Measurements from ENCODE around the gene AKAP13.

Gene AKAP13

DNA sequence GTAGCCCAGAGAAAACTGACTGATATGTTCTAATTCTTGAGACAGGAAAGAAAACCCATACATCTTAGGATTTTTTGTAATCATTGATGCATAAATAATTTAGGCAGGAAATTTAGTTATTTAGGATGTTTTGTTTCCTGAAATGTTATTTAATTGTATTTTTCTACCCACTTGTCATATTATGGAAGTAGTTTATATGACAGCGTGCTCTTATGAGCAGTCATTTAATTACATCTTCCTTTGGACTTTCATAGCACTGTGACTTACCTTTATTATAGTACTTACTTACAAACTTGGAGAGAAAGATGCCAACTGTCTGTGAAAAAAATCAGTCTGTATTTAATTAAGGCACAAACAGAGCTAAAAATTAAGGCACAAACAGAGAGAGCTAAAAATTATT, 65.0 kb downstream of the AKAP13 start:
- FAIRE-seq, result no peak

GRCh38 chr15:85451099-85451700, 70.8 kb downstream of the AKAP13 start:
- no peak for FAIRE-seq

DNA sequence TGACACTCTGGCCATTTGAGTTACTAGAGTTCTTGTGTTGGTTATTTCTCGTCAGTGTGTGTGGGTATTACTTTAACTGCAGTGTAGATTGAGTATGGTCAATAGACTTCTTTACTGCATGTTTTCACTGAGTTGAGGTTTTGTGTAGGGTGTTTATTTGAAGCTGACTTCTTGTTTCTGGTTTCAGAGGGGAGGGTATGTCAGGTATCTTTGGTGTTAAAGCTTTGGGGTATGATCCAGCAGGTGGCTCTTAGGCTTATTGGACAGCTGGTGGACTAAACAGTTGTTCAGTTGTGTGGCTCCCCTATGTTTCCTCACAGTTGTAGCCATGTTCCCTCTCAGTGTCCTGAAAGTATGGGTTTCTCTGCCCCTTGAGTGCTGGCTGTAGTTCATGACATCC, 72.0 kb downstream of the AKAP13 start:
- FAIRE-seq, result no peak

GRCh38 chr15:85453144-85453872, 72.9 kb downstream of the AKAP13 start:
- no peak for FAIRE-seq

DNA sequence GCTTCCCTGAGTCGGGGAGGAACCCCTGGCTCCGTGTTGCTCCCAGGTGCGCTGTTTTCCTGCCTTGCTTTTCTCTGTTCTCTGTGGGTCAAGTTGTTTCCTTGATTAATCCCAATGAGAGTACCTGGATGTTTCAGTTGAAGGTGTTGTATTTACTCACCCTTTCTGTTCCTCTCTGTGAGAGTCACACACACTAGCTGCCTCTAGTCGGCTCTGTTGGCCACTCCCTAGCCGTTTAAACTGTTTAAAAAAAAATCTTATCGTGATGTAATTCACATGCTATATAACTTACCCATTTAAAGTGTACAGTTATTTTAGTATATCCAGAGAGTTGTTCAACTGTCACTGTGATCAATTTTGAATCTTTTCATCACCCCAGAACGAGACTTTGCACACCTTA, 74.0 kb downstream of the AKAP13 start:
- no peak for FAIRE-seq

DNA sequence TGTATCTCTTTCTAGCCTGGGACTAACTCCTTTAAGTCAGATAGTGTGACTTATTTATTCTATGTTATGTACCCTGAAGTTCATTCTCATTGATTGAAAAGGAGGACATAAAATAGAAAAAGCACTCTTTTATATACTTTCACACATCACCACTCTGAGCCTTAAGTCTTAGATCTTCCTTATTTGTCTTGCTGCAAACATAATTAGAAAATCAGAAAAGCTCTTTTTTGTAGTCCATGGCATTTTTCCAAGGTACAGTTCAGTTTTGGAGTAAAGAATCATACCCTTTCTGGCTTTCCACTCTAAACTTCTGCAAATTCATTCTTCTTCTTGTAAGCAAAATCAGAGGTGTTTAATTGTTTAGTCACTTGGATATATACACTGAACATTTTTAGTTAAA, 75.5 kb downstream of the AKAP13 start:
- no peak for FAIRE-seq

DNA sequence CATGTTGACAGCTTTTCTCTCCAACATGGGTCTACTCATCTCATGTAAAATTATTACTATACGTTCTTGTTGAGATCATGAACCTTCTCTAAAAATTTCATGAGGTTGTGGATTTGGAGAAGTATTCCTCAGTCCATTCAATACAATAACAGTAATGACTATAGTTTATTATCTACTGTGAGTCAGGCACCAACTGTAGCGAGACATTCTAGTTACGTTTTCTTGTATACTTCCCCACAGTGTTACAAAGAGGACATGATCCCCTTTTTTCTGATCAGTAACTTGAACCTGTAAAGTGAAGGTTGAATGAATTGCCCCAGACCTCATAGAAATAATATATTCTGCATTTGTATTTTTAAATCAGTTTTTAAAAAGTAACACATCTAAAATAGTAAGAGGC, 76.4 kb downstream of the AKAP13 start:
- no peak for FAIRE-seq

DNA sequence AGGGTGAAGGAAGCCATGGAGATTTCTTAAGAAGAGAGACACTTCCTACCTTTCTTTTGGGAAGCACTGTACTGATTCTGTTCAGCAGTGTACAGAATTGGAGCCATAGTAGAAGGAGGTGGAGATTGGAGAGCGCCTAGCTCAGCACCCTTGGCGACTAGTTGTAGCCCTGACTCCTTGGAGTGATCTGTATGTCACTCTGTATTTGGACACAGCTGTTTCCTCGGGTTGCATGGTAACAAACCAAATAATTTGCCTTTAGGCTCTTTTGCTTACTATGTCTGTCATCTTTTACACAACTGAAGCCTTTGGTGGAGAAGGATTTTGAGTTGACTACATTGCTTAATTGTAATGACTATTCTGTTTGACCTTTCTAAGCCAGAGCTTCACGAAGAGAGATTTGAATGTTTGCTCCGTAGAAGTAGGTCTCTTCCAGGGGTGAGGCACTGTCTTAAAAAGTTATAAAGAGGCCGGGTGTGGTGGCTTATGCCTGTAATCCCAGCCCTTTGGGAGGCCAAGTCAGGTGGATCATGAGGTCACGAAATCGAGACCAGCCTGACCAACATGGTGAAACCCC, 77.1 kb downstream of the AKAP13 start:
- no peak for FAIRE-seq

GRCh38 chr15:85458764-85459163, 78.4 kb downstream of the AKAP13 start:
- no peak for FAIRE-seq

DNA sequence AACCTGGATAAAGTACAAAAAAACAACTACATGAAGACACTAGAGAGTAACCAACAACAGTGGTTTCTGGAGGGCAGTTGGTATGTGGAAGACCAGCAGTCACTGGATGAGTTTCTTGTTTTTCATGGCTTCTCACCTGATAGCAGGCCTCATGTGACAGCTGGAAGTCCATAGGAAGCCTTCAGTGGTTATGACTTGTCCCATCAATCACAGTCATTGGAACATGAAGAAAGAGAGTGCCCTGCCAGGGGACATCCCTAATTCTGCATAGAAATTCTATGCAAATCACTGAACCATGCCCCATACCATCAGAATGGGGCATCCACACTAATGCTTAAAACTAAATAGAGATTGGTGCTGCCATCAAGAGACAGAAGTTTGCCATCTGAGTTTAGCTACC, 81.6 kb downstream of the AKAP13 start:
- no peak for FAIRE-seq

DNA sequence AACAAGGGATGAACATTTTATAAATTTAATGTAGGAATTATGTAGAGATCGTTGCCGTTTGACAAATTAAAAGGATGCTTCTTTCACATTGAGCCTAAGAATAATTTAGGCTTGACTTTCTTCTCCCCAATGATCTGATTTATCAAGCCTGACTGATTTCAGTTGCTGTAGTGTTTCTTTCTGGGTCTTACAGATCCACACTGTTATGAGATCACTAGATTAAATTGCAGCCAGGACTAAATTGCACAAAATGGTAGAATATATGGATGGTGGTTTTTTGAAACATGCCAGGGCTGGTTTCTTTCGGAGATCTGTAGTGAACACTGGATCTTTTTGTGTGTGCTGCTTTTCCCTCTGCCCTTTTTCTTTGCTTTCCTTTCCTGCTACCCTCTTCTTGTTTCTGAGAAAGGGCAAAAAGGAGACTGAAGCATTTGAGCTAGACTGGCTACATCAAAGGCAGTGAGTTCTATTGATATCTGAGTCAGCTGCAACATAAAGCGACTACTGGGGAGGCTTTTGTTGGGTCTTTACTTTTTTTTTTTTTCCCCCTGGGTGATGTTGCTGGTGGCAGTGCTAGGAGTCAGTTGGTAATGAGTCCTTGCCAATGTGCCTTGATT, 83.0 kb downstream of the AKAP13 start:
- no peak for FAIRE-seq

DNA sequence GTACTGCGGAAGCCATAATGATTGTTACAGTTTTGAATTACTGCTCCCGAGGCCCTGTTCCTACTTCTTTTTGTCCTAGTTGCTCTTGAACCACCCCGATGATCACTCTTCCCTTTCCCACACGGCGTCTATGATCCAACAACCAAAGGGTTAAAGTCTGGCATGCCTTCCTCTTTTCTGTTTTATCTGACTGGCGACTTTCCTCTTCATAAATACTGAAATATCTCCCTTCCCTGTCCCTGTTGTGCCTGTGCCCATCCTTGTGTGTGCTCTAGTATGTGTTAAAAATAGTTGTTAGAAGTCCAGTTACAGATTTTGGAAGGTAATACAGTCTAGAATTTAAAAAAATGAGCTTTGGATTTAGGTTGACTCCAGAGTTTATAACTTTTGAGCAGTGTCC, 83.6 kb downstream of the AKAP13 start:
- no peak for FAIRE-seq

DNA sequence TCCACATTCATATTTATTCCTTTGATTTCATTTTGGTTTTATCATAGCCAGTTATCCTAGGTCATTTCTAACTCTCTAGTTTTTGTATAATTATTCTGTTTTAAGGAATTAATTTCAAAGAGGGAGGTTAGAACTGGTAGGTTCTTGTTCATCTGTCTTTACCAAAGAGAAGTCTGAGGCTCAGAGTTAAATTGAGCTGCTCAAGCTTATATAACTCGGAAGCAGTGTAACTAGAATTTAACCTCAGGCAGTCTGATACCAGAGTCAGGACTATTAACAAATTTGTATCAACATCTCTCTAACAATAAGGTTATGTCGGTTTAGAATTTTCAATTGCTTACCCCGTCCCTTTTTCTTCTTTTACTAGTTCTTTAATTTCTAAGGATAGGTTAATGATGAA, 84.1 kb downstream of the AKAP13 start:
- FAIRE-seq, result no peak

- peak; percentile 73 for FAIRE-seq
These were observed 90.3 kb downstream of the AKAP13 start for GRCh38 chr15:85470563-85471271.

DNA sequence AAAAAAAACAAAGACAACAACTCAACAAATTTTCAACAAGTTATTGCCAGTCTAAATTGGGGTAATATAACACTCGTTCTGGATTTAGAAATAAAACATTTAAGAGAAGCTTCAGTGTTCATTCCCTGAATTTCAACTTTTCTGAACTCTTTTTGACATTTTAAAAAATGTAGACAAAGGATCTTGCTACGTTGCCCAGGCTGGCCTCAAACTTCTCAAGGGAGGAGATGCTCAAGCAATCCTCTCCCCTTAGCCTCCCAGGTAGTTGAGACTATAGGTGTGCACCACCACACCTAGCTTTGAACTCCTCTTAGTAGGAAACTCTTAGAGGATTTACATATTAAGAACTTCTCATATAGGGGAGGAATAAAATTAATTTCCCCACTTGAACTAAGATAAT, 91.9 kb downstream of the AKAP13 start:
- FAIRE-seq, result no peak

DNA sequence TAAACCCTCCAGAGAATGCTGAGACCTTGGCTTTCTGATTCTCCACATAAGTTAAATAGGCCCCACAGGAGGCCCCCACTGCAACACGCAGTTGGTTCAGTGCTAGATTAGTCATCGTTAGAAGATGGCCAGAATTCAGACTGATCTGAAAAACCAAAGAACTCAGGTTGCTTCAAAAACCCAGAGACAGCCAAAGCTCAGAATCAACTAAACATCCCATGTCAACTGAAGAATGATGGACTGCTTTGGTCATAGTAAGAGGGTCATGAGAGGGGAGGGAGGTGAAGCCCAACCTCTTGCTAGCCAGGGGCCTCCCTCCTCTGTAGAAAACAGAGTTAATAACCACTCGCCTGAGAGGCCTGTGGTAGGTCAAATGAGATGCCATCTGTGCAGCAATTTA, 93.1 kb downstream of the AKAP13 start:
- FAIRE-seq, result no peak

- FAIRE-seq, result no peak
These were observed 94.4 kb downstream of the AKAP13 start for GRCh38 chr15:85474700-85475316.

DNA sequence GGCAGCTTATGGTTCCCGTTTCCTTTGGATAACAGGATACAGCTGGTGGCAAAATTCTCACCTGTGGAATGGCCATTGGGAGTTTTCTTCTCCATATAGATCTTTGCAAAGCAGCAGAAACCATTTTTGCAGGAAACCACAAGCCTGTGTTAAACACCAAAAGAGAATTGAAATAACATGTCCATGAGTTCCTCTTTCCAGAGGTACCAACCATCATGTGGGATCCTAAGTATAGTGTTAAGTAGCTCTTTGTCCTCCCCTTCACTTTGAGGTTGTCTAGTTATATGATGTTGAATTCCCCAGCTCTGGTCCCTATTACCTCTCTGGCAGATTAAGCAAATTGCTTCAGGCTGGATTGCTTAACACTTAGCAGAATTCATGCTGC, 94.9 kb downstream of the AKAP13 start:
- FAIRE-seq, result no peak

DNA sequence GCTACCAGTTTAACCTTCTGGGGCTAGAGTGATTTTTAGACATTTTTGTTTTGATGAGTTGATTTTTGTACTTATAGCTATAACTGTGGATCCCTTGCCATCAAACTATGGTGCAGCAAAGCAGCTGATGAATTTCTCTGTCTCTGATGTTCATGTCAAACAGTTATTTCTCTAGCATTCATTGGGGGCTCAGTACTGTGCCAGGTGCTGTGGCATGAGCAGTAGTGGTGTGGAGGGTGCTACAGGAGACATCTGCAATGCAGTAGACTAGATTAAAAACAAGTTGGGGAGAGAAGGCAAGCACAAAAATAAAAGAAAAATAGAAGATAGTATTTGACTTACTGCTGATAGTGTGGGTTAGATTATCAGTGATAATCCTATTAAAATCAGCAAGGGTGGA, 95.3 kb downstream of the AKAP13 start:
- no peak for FAIRE-seq

DNA sequence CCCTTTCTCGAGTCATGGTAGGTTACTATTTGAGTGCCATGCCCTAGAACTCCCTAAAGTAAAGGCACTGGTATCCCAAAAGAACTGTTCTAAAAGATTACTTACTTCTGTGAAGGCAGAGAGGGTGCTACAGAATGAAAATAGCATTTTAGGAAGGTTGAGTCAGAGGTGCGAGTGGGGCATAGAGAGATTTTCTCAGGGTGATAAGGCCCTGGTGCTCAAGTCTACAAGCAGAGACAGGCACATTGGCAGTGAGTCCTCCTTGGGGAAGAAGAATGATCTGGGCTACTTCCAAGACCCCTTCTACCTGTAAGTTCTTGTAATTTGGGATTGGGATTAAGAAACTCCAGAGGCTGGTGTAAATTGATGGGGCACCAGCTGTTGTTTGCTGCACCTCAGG, 96.7 kb downstream of the AKAP13 start:
- no peak for FAIRE-seq

- no peak for FAIRE-seq
These were observed 97.3 kb downstream of the AKAP13 start for GRCh38 chr15:85477730-85478129.

DNA sequence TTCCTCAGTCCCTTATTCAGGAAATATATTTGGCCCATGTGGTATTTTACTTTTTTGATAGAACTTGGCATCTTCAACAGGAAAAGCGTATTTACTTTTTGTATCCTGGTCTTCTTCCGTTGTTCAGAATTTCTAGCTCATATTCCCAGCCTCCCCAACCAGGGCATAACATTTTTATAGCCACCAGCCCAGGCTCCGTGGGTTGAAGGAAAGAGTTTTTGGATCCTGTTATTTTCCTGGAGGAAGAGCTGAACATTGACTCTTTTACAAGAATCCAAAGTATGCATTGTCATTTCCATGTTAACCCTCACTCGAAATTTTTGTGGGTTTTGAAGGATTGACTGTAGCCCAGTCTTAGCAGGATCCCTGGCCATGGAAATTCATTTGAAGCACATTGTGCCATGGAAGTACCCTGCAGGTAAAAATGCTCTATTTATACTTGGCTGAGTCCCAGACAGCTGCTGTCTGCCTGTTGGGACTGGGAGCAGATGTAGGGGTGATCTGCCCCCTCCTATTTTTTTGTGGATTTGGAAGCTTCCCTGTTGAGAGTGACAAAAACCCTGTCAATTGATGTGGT, 98.8 kb downstream of the AKAP13 start:
- FAIRE-seq, result no peak

- FAIRE-seq, result no peak
These were observed 100.5 kb downstream of the AKAP13 start for GRCh38 chr15:85480923-85481322.
